Vagina (tissue), 2 donors: ENCODE measurements around the gene TLE5.

Experiments used
- POLR2A ChIP-seq, 2 donors: fragments of 450-650 bp; IDR thresholded peaks; one replicate each; pipeline ENCODE4 v1.6.1; 2017; ENCODE audit warnings: antibody characterized with exemption in 2 of 2, mild to moderate bottlenecking in 2 of 2, moderate library complexity in 2 of 2
- POLR2AphosphoS5 ChIP-seq, 2 donors: sonication (generic); formaldehyde crosslinking; IDR thresholded peaks; one replicate each; pipeline ENCODE4 v1.9.0; 2017; ENCODE audit warnings: antibody characterized with exemption in 2 of 2, mild to moderate bottlenecking in 2 of 2, low read depth in 1 of 2; ENCODE audit not compliant: insufficient read depth in 1 of 2
- TF ChIP-seq, protein P1 (sequence below), 3 experiments: fragments of 450-650 bp in 2 of 3; fragments of 200-600 bp in 1 of 3; sonication (generic) in 1 of 3; IDR thresholded peaks; one replicate each; pipeline ENCODE4 v1.5.1; 2017 to 2019; ENCODE audit warnings: antibody characterized with exemption in 3 of 3, mild to moderate bottlenecking in 2 of 3, moderate library complexity in 2 of 3

DNA sequence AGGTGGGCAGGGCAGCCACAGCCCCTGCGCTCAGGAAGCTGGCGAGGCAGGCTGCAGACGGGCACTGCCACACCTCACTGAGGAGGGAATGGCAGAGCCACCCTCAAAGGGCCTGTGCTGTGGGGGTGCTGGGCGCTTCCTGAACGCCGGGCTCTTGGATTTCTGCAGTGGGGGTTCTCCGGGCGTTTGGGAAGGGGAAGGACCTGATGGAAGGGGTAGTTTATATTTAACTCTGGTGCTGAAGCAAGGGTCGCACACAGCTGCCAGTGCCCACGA is 42.4 kb upstream of the TLE5 start:
- TF ChIP-seq, protein P1, sequence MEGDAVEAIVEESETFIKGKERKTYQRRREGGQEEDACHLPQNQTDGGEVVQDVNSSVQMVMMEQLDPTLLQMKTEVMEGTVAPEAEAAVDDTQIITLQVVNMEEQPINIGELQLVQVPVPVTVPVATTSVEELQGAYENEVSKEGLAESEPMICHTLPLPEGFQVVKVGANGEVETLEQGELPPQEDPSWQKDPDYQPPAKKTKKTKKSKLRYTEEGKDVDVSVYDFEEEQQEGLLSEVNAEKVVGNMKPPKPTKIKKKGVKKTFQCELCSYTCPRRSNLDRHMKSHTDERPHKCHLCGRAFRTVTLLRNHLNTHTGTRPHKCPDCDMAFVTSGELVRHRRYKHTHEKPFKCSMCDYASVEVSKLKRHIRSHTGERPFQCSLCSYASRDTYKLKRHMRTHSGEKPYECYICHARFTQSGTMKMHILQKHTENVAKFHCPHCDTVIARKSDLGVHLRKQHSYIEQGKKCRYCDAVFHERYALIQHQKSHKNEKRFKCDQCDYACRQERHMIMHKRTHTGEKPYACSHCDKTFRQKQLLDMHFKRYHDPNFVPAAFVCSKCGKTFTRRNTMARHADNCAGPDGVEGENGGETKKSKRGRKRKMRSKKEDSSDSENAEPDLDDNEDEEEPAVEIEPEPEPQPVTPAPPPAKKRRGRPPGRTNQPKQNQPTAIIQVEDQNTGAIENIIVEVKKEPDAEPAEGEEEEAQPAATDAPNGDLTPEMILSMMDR (IDR thresholded peaks at IDR 0.05): no peak
- TF ChIP-seq POLR2A (IDR thresholded peaks at IDR 0.05) (no peak), POLR2AphosphoS5 (IDR thresholded peaks at IDR 0.05; ENCODE audit: insufficient read depth in 1 of 2, low read depth in 1 of 2) (no peak)
